ENCODE measurements around the gene RAB7B.

DNA sequence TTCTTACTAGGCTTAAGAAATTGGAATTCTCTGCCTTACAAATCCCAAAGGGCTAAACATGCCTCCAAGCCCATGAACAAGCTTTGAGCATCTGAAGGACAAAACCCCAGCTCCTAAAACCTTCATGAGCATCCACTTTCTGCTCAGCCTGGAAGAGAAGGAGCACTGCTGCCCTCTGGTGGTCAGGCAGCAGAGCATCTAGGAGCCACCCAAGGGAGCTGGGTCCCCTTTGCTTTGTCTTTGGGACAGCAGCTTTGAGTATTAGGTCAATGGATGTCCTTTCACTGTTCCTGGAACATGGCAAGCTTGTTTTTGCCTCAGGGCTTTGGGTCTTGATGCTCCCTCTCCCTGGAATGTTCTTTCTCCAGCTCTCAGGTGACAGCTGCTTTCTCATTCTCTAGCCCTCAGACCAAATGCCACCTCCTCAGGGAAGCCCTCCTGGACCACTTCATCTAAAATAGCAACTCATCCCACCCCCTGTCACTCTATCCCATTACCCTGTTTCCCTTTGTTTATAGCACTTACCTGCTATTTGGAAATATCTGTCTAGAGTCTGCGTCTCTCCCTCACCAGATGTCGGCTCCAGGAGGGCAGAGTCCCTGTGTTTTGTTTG is 25.7 kb downstream of the RAB7B start:
- no peak for TF ChIP-seq GATA2 (IDR thresholded peaks at IDR 0.05; ENCODE audit: low read depth, low read length)
- no peak for TF ChIP-seq GATA3 (IDR thresholded peaks at IDR 0.05; ENCODE audit: low read depth, low read length)

Measured in SH-SY5Y (cell line).